Body of pancreas (tissue), 4 donors: Measurements from ENCODE around the gene PDE4D.

Experiments
- POLR2A ChIP-seq, 3 donors: fragments of 450-650 bp; IDR thresholded peaks; one replicate each; pipeline ENCODE4 v1.6.1; 2016; ENCODE audit warnings: antibody characterized with exemption in 3 of 3, mild to moderate bottlenecking in 2 of 3
- TF ChIP-seq, protein P1 (sequence below), 7 experiments: fragments of 450-650 bp in 4 of 7; fragments of 200-600 bp in 3 of 7; sonication (generic) in 3 of 7; IDR thresholded peaks; one replicate each; pipeline ENCODE4 v1.5.1; 2016 to 2019; ENCODE audit warnings: antibody characterized with exemption in 7 of 7

DNA sequence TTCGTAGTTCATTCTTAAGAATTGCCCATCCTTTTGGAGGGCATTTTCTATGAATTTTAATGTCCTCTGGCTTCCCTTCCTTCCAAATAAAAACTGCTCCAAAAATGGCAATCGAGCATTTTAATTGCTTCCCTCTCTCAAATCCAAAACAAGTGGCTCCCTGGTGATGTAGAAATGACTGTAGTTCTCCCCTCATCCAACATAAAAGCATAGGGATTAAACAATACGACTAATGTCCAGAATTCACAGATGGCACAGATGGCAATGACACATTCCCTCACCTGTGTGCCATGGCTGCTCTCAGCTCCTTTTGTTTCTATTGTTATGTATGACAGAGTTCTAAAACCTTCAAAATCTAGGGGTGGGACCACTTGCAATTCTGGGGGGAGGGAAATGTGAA is 893.3 kb downstream of the PDE4D start:
- no peak for TF ChIP-seq POLR2A (IDR thresholded peaks at IDR 0.05)
- TF ChIP-seq, protein P1, sequence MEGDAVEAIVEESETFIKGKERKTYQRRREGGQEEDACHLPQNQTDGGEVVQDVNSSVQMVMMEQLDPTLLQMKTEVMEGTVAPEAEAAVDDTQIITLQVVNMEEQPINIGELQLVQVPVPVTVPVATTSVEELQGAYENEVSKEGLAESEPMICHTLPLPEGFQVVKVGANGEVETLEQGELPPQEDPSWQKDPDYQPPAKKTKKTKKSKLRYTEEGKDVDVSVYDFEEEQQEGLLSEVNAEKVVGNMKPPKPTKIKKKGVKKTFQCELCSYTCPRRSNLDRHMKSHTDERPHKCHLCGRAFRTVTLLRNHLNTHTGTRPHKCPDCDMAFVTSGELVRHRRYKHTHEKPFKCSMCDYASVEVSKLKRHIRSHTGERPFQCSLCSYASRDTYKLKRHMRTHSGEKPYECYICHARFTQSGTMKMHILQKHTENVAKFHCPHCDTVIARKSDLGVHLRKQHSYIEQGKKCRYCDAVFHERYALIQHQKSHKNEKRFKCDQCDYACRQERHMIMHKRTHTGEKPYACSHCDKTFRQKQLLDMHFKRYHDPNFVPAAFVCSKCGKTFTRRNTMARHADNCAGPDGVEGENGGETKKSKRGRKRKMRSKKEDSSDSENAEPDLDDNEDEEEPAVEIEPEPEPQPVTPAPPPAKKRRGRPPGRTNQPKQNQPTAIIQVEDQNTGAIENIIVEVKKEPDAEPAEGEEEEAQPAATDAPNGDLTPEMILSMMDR (IDR thresholded peaks at IDR 0.05) = no peak
